HUES64 (cell line): ENCODE results near the gene ZMIZ1.

Experiments
- H3K27ac ChIP-seq: 2 replicates; pipeline ENCODE4 v1.7.0; 2013; ENCODE audit warnings: low read depth, low read length, inconsistent platforms
- H3K27me3 ChIP-seq: 2 replicates; pipeline ENCODE4 v1.6.1; 2013; ENCODE audit warnings: mild to moderate bottlenecking, low read length; ENCODE audit not compliant: insufficient read depth
- H3K36me3 ChIP-seq: 2 replicates; pipeline ENCODE4 v1.6.1; 2013; ENCODE audit warnings: mild to moderate bottlenecking, low read length; ENCODE audit not compliant: insufficient read depth
- H3K4me1 ChIP-seq: 2 replicates; pipeline ENCODE4 v1.6.1; 2013; ENCODE audit warnings: mild to moderate bottlenecking, low read length, moderate library complexity; ENCODE audit not compliant: insufficient read depth
- H3K4me3 ChIP-seq: 2 replicates; pipeline ENCODE4 v1.5.1; 2013; ENCODE audit warnings: mild to moderate bottlenecking, low read length, moderate library complexity
- H3K9ac ChIP-seq: 2 replicates; pipeline ENCODE4 v1.6.1; 2013; ENCODE audit warnings: mild to moderate bottlenecking, low read depth, low read length
- H3K9me3 ChIP-seq: 2 replicates; pipeline ENCODE4 v1.6.1; 2013; ENCODE audit warnings: low read depth, low read length; ENCODE audit not compliant: insufficient read depth
- WGBS: fragments of 150-250, 120-280 bp; methylation state at CpG from one replicate; pipeline ENCODE4 v1.1.7; 2013; ENCODE audit warnings: missing lambda C conversion rate; 5-methylcytosine and 5-hydroxymethylcytosine counted together

The ZMIZ1 gene

GRCh38 chr10:79130846-79131245 is 62.1 kb downstream of the ZMIZ1 start:
- Histone ChIP-seq H3K9me3 (no peaks in the 10 kb centered on the region), H3K27ac (peak overlapping the region; percentile 94; the same call in 1 of the 2 replicates)
- 60% methylated on average over 5 of the region's 5 CpGs for WGBS

GRCh38 chr10:79131836-79132631 is 63.3 kb downstream of the ZMIZ1 start:
- Histone ChIP-seq H3K27me3 (no peaks in the 10 kb centered on the region), H3K27ac (peak overlapping the region; percentile 33), H3K9me3 (no peaks in the 10 kb centered on the region), H3K36me3 (peaks cover 5% of the 10 kb centered on the region; the same call in 1 of the 2 replicates), H3K4me3 (no peak overlapping the region), H3K9ac (no peak overlapping the region), H3K4me1 (peaks cover 73% of the 10 kb centered on the region)
- 81% methylated on average over 13 of the region's 13 CpGs for WGBS

More at GRCh38 chr10:79130846-79131245, 62.1 kb downstream of the ZMIZ1 start:
- H3K27me3 ChIP-seq, result no peaks in the 10 kb centered on the region
- H3K4me3 ChIP-seq, result no peak overlapping the region
- no peak overlapping the region for H3K9ac ChIP-seq
- peaks cover 5% of the 10 kb centered on the region; the same call in 1 of the 2 replicates for H3K36me3 ChIP-seq
- H3K4me1 ChIP-seq, result peaks cover 78% of the 10 kb centered on the region

GRCh38 chr10:79132681-79133381 is 64.1 kb downstream of the ZMIZ1 start:
- H3K4me1 ChIP-seq, result peaks cover 76% of the 10 kb centered on the region
- H3K4me3 ChIP-seq, result no peak overlapping the region
- no peaks in the 10 kb centered on the region for H3K9me3 ChIP-seq
- 37% methylated on average over 6 of the region's 7 CpGs for WGBS
- peak overlapping the region; percentile 33 for H3K27ac ChIP-seq
- 0 out of 2 replicates have a peak overlapping the region, but pooled peaks have one; percentile 10 for H3K9ac ChIP-seq
- peaks cover 5% of the 10 kb centered on the region; the same call in 1 of the 2 replicates for H3K36me3 ChIP-seq
- H3K27me3 ChIP-seq, result no peaks in the 10 kb centered on the region

- Histone ChIP-seq H3K9ac (no peak overlapping the region), H3K4me3 (no peak overlapping the region), H3K4me1 (peaks cover 71% of the 10 kb centered on the region), H3K27me3 (no peaks in the 10 kb centered on the region), H3K9me3 (no peaks in the 10 kb centered on the region), H3K36me3 (peaks cover 5% of the 10 kb centered on the region; the same call in 1 of the 2 replicates), H3K27ac (no peak overlapping the region)
- WGBS, result 77% methylated on average over 2 of the region's 2 CpGs
Observed at GRCh38 chr10:79133416-79133815, 64.7 kb downstream of the ZMIZ1 start.

GRCh38 chr10:79135790-79136189 is 67.0 kb downstream of the ZMIZ1 start:
- no peak overlapping the region for H3K9ac ChIP-seq
- no peak overlapping the region for H3K27ac ChIP-seq
- 78% methylated on average over 8 of the region's 9 CpGs for WGBS

GRCh38 chr10:79136236-79137005 is 67.7 kb downstream of the ZMIZ1 start:
- 74% methylated on average over 2 of the region's 2 CpGs for WGBS
- Histone ChIP-seq H3K4me1 (peaks cover 51% of the 10 kb centered on the region), H3K27ac (no peak overlapping the region), H3K4me3 (no peak overlapping the region), H3K9ac (no peak overlapping the region), H3K9me3 (no peaks in the 10 kb centered on the region), H3K27me3 (no peaks in the 10 kb centered on the region), H3K36me3 (peaks cover 23% of the 10 kb centered on the region)

More at GRCh38 chr10:79135790-79136189, 67.0 kb downstream of the ZMIZ1 start:
- Histone ChIP-seq H3K9me3 (no peaks in the 10 kb centered on the region), H3K27me3 (no peaks in the 10 kb centered on the region), H3K4me1 (peaks cover 53% of the 10 kb centered on the region), H3K36me3 (peaks cover 18% of the 10 kb centered on the region), H3K4me3 (no peak overlapping the region)

- WGBS, result 79% methylated on average over 8 of the region's 8 CpGs
- Histone ChIP-seq H3K36me3 (peaks cover 23% of the 10 kb centered on the region), H3K27me3 (no peaks in the 10 kb centered on the region), H3K4me3 (no peak overlapping the region), H3K9ac (no peak overlapping the region), H3K27ac (peak overlapping the region; percentile 15; the same call in 1 of the 2 replicates), H3K9me3 (no peaks in the 10 kb centered on the region), H3K4me1 (peaks cover 43% of the 10 kb centered on the region)
Observed at GRCh38 chr10:79137300-79137756, 68.6 kb downstream of the ZMIZ1 start.

- no peaks in the 10 kb centered on the region for H3K9me3 ChIP-seq
- H3K9ac ChIP-seq, result no peak overlapping the region
Observed at GRCh38 chr10:79137826-79138225, 69.1 kb downstream of the ZMIZ1 start.

GRCh38 chr10:79138449-79139123 is 69.8 kb downstream of the ZMIZ1 start:
- peaks cover 32% of the 10 kb centered on the region for H3K4me1 ChIP-seq
- H3K4me3 ChIP-seq, result no peak overlapping the region
- 88% methylated on average over 5 of the region's 5 CpGs for WGBS
- H3K27me3 ChIP-seq, result no peaks in the 10 kb centered on the region
- no peak overlapping the region for H3K9ac ChIP-seq
- no peaks in the 10 kb centered on the region for H3K9me3 ChIP-seq
- H3K27ac ChIP-seq, result no peak overlapping the region
- peaks cover 27% of the 10 kb centered on the region for H3K36me3 ChIP-seq

More at GRCh38 chr10:79137826-79138225, 69.1 kb downstream of the ZMIZ1 start:
- peaks cover 38% of the 10 kb centered on the region for H3K4me1 ChIP-seq
- no peak overlapping the region for H3K4me3 ChIP-seq
- WGBS, result 89% methylated on average over 13 of the region's 13 CpGs
- no peak overlapping the region for H3K27ac ChIP-seq
- no peaks in the 10 kb centered on the region for H3K27me3 ChIP-seq
- peaks cover 26% of the 10 kb centered on the region for H3K36me3 ChIP-seq

- peaks cover 24% of the 10 kb centered on the region for H3K36me3 ChIP-seq
- no peak overlapping the region for H3K9ac ChIP-seq
- H3K4me3 ChIP-seq, result no peak overlapping the region
- peaks cover 37% of the 10 kb centered on the region for H3K4me1 ChIP-seq
- 89% methylated on average over 26 of the region's 26 CpGs for WGBS
- H3K9me3 ChIP-seq, result no peaks in the 10 kb centered on the region
- H3K27me3 ChIP-seq, result no peaks in the 10 kb centered on the region
- H3K27ac ChIP-seq, result no peak overlapping the region
Observed at GRCh38 chr10:79139124-79139835, 70.5 kb downstream of the ZMIZ1 start.
